GM12878 (cell line): ENCODE results near the gene ELK3. TPM values are rescaled to one million over a fixed set of nuclear protein-coding genes. Genes with fewer than 3 reads are reported as not detected.

Experiments used
- ATAC-seq: fragments of 200-7000 bp; cut with Tn5 transposase; 3 replicates; pipeline ENCODE4 v1.9.1; 2020; ENCODE audit warnings: mild to moderate bottlenecking, moderate library complexity
- BruUV-seq: library from RNA; stranded (reverse); fragments of 400-500 nt; replicated peaks from 2 replicates; lab custom pipeline; 2021; lab: Mats Ljungman, UMichigan
- CTCF ChIA-PET: fragments of 300-600 bp; sonication (Branson Sonifier 250); formaldehyde crosslinking; extraction: SDS; loops from one replicate; lab custom pipeline; 2021; ENCODE audit warnings: inconsistent platforms; lab: Yijun Ruan, JAX
- POLR2A ChIA-PET: fragments of 350-600 bp; formaldehyde crosslinking; extraction: SDS; loops from one replicate; lab custom pipeline; 2021; ENCODE audit warnings: inconsistent platforms; lab: Charles Lee
- RAD21 ChIA-PET: fragments of 300-600 bp; sonication (Branson Sonifier 250); formaldehyde crosslinking; loops from one replicate; lab custom pipeline; 2023; ENCODE audit warnings: antibody characterized with exemption; ENCODE audit not compliant: unreplicated experiment; lab: Charles Lee
- SMC1A ChIA-PET: fragments of 300-600 bp; sonication (Branson Sonifier 250); formaldehyde crosslinking; loops from one replicate; lab custom pipeline; 2023; ENCODE audit not compliant: unreplicated experiment, uncharacterized antibody; lab: Charles Lee
- DNase-seq: peaks from one replicate; pipeline ENCODE4 v3.0.0-alpha.2; 2011; ENCODE audit warnings: low read depth, low spot score
- FAIRE-seq: peaks from 3 replicates; lab custom pipeline; 2011; peaks lifted over from hg19 to GRCh38; lab: Jason Lieb, UNC
- H2AFZ ChIP-seq: 2 replicates; pipeline ENCODE4 v1.6.0; 2011; ENCODE audit warnings: low read depth, low read length, control low read depth; ENCODE audit not compliant: control insufficient read depth
- H3K27ac ChIP-seq: 2 replicates; pipeline ENCODE4 v1.5.1; 2011; ENCODE audit warnings: control low read depth; ENCODE audit not compliant: control insufficient read depth, insufficient read depth
- H3K27me3 ChIP-seq, 2 experiments: replicated peaks in 1 of 2; 2 replicates each; pipeline versions ENCODE4 v1.6.0 to v1.6.1; 2011; ENCODE audit warnings: low read length in 1 of 2; ENCODE audit not compliant: control insufficient read depth in 2 of 2, insufficient read depth in 2 of 2
- H3K36me3 ChIP-seq, 2 experiments: 2 replicates each; pipeline ENCODE4 v1.5.1; 2011; ENCODE audit warnings: low read length in 1 of 2; ENCODE audit not compliant: control insufficient read depth in 2 of 2, insufficient read depth in 2 of 2
- H3K4me1 ChIP-seq: 2 replicates; pipeline ENCODE4 v1.6.1; 2011; ENCODE audit warnings: mild to moderate bottlenecking, low read length, moderate library complexity, mixed read lengths; ENCODE audit not compliant: control insufficient read depth, insufficient read depth
- H3K4me2 ChIP-seq: 2 replicates; pipeline ENCODE4 v1.6.0; 2011; ENCODE audit warnings: control low read depth; ENCODE audit not compliant: control insufficient read depth, insufficient read depth
- H3K4me3 ChIP-seq: fragments of 200-600 bp; sonication (generic); 2 replicates; pipeline ENCODE4 v1.5.1; 2016
- H3K79me2 ChIP-seq: 2 replicates; pipeline ENCODE4 v1.6.0; 2011; ENCODE audit warnings: low read length; ENCODE audit not compliant: control insufficient read depth, insufficient read depth
- H3K9ac ChIP-seq: 2 replicates; pipeline ENCODE4 v1.8.0; 2011; ENCODE audit warnings: low read length, control low read depth, mixed read lengths; ENCODE audit not compliant: control insufficient read depth, insufficient read depth
- H3K9me3 ChIP-seq: replicated peaks from 3 replicates; pipeline ENCODE4 v1.5.1; 2011; ENCODE audit warnings: mild to moderate bottlenecking, low read length; ENCODE audit not compliant: control insufficient read depth, insufficient read depth
- H4K20me1 ChIP-seq: 2 replicates; pipeline ENCODE4 v1.6.0; 2011; ENCODE audit not compliant: control insufficient read depth, insufficient read depth
- CBX5 ChIP-seq: sonication (generic); IDR thresholded peaks from 2 replicates; pipeline ENCODE4 v1.6.1; 2016; ENCODE audit warnings: low read depth, moderate library complexity, mild to moderate bottlenecking, inconsistent platforms
- DPF2 ChIP-seq: fragments of 450-650 bp; IDR thresholded peaks from 2 replicates; pipeline ENCODE4 v1.6.1; 2017; ENCODE audit warnings: mild to moderate bottlenecking
- HDAC6 ChIP-seq: fragments of 200-600 bp; sonication (generic); IDR thresholded peaks from one replicate; pipeline ENCODE4 v1.8.0; 2017; ENCODE audit warnings: antibody characterized with exemption; ENCODE audit not compliant: unreplicated experiment
- JUNB ChIP-seq: IDR thresholded peaks from 2 replicates; pipeline ENCODE4 v1.6.1; 2016; ENCODE audit warnings: antibody characterized with exemption, mild to moderate bottlenecking
- JUND ChIP-seq: IDR thresholded peaks from 2 replicates; pipeline ENCODE4 v1.6.1; 2012; ENCODE audit warnings: low read depth, mild to moderate bottlenecking, low read length, improper control_type of control experiment, moderate library complexity
- NBN ChIP-seq: fragments of 450-650 bp; IDR thresholded peaks from 2 replicates; pipeline ENCODE4 v1.6.1; 2016
- NR2F1 ChIP-seq: fragments of 450-650 bp; conservative IDR thresholded peaks from 2 replicates; pipeline ENCODE4 v1.6.1; 2017; ENCODE audit warnings: mild to moderate bottlenecking
- PAX8 ChIP-seq: fragments of 450-650 bp; IDR thresholded peaks from 2 replicates; pipeline ENCODE4 v1.6.1; 2017; ENCODE audit warnings: mild to moderate bottlenecking, moderate library complexity
- POLR2A ChIP-seq: IDR thresholded peaks from 2 replicates; pipeline ENCODE4 v1.6.1; 2011; ENCODE audit warnings: low read depth, mild to moderate bottlenecking, low read length
- REST ChIP-seq: IDR thresholded peaks from 2 replicates; pipeline ENCODE4 v1.6.1; 2012; ENCODE audit warnings: mild to moderate bottlenecking, low read depth, low read length
- TBL1XR1 ChIP-seq: IDR thresholded peaks from 2 replicates; pipeline ENCODE4 v1.6.1; 2012; ENCODE audit warnings: low read depth, low read length, improper control_type of control experiment
- TCF3 ChIP-seq: IDR thresholded peaks from 2 replicates; pipeline ENCODE4 v1.6.1; 2012; ENCODE audit warnings: low read depth, mild to moderate bottlenecking, low read length, borderline replicate concordance; ENCODE audit not compliant: insufficient read depth
- ZBED1 ChIP-seq: IDR thresholded peaks from 2 replicates; pipeline ENCODE4 v1.6.1; 2016; ENCODE audit warnings: borderline replicate concordance
- WGBS: methylation state at CpG from one replicate; pipeline ENCODE4 v1.1.6; 2016; ENCODE audit warnings: low lambda C conversion rate; ENCODE audit not compliant: insufficient replicate concordance, insufficient coverage; ENCODE audit errors: missing lambda C conversion rate; 5-methylcytosine and 5-hydroxymethylcytosine counted together
- in situ Hi-C: fragments of 300-500 bp; cut with MboI; formaldehyde crosslinking; loops from 9 replicates; pipeline ENCODE4 v1.14.3; 2018; ENCODE audit warnings: mixed read lengths
- intact Hi-C: fragments of 100-400 bp; cut with micrococcal nuclease; formaldehyde crosslinking; loops from one replicate; pipeline ENCODE4 v1.14.2; 2022; ENCODE audit not compliant: unreplicated experiment
- polyA plus RNA-seq, 11 experiments: library from polyadenylated mRNA; depleted of rRNA in 4 of 11; unstranded in 6 of 11; stranded (reverse) in 5 of 11; fragments of >200 nt; fragmentation: Nextera tagmentation in 4 of 11; fragmentation: Illumina TruSeq in 1 of 11; extraction: Ambion mirVana in 4 of 11; extraction: Trizol in 1 of 11; gene quantifications; 1 replicate in 1 of 11; 2 replicates in 10 of 11; pipeline versions ENCODE4 v1.2.1 to v1.2.3, GENCODE V29; 2011 to 2016; ENCODE audit warnings: inconsistent platforms in 2 of 11, missing spikeins in 2 of 11, low read depth in 1 of 11
- total RNA-seq, 4 experiments: library from RNA; depleted of rRNA in 3 of 4; stranded (reverse); fragments of >200 nt in 3 of 4; fragmentation: Illumina TruSeq in 1 of 4; extraction: Trizol in 1 of 4; gene quantifications; 2 replicates each; pipeline versions ENCODE4 v1.2.1 to v1.2.3, GENCODE V29; 2013 to 2021
- TF ChIP-seq, protein P1 (sequence below), 3 experiments: IDR thresholded peaks in 2 of 3; conservative IDR thresholded peaks in 1 of 3; 2 replicates each; pipeline ENCODE4 v1.5.1; 2011; ENCODE audit warnings: low read depth in 3 of 3, low read length in 3 of 3, mild to moderate bottlenecking in 3 of 3, control low read depth in 2 of 3, moderate library complexity in 2 of 3, inconsistent platforms in 1 of 3, mixed read lengths in 1 of 3; ENCODE audit not compliant: control insufficient read depth in 2 of 3, insufficient read depth in 1 of 3; ENCODE audit errors: extremely low read depth in 1 of 3
- TF ChIP-seq, protein P2 (sequence below): IDR thresholded peaks from 2 replicates; pipeline ENCODE4 v1.6.1; 2011; ENCODE audit warnings: borderline replicate concordance, low read depth, mild to moderate bottlenecking, moderate library complexity, low read length; ENCODE audit not compliant: insufficient read depth, poor library complexity, severe bottlenecking

ELK3 gene
- total and polyA plus RNA-seq, 10 of the 15 experiments (the other 5 are each of a cell fraction or from before 2014, with no cell fraction given): 0.37 to 4.8 (median 0.88) TPM

DNA sequence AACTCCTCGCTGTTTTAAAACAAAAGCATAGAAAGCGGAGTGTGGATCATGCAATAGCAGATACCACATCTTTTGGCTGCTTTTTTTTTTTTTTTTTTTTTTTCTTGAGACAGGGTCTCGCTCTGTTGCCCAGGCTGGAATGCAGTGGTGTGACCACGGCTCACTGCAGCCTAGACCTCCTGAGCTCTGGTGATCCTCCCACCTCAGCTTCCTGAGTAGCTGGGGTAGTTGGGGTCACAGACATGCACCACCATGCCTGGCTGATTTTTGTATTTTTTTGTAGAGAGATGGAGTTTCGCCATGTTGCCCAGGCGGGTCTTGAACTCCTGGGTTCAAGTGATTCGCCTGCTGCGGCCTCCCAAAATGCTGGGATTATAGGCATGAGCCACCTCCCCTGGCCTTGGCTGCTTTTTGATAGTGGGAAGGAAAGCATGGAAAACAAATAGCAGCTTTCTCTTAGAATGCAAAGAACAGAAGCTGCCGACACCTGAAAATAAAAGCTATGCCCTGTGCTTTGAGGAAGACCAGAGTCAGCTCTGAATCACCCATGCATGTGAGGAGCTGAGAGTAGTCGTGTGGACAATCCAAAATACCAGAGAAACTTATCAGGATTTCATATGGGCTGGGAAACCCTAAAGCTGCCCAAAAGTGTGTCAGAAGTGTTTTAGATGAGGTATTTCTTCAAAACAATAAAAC, 3.6 kb upstream of the ELK3 start:
- peaks cover 26% of the 10 kb centered on the region for H3K4me1 ChIP-seq
- ChIA-PET RAD21 (interaction anchor here (0.5 to 2.1 kb wide), 5 partner anchors 25 to 326 kb away, joined by 3 to 12 read pairs (median 3); no protein-coding TSS in a partner anchor), POLR2A (no interaction called here), CTCF (interaction anchor here (0.7 to 2.1 kb wide), 3 partner anchors 24 to 473 kb away, joined by 3 to 9 read pairs (median 5); no protein-coding TSS in a partner anchor), SMC1A (interaction anchor here (0.9 to 1.5 kb wide), 6 partner anchors 9 to 123 kb away, joined by 3 to 4 read pairs (median 3); no protein-coding TSS in a partner anchor)
- 18% methylated on average over 8 of the region's 10 CpGs for WGBS
- BruUV-seq: no TSS peak
- H4K20me1 ChIP-seq: no peaks in the 10 kb centered on the region
- intact Hi-C loops (no loop called here), in situ Hi-C loops (no loop called here)
- H3K27me3 ChIP-seq: peaks cover 5 to 6% of the 10 kb centered on the region in 2 experiments
- peak overlapping the region; percentile 38; the same call in 1 of the 2 replicates for H3K4me2 ChIP-seq
- H3K27ac ChIP-seq: no peak overlapping the region
- ATAC-seq (no peak), DNase-seq (no peak), FAIRE-seq (peak; percentile 35)
- H3K36me3 ChIP-seq: no peaks in the 10 kb centered on the region
- no peak overlapping the region; the same call in none of the 2 replicates for H2AFZ ChIP-seq
- H3K9me3 ChIP-seq: peaks cover 2% of the 10 kb centered on the region; the same call in 2 of the 3 replicates
- no peak overlapping the region for H3K9ac ChIP-seq
- TF ChIP-seq NBN (no peak), JUND (no peak), CBX5 (no peak), TBL1XR1 (no peak), DPF2 (no peak), HDAC6 (no peak), ZBED1 (no peak), REST (no peak), TCF3 (no peak), JUNB (no peak), PAX8 (no peak), POLR2A (no peak), NR2F1 (no peak)
- TF ChIP-seq, protein P1, sequence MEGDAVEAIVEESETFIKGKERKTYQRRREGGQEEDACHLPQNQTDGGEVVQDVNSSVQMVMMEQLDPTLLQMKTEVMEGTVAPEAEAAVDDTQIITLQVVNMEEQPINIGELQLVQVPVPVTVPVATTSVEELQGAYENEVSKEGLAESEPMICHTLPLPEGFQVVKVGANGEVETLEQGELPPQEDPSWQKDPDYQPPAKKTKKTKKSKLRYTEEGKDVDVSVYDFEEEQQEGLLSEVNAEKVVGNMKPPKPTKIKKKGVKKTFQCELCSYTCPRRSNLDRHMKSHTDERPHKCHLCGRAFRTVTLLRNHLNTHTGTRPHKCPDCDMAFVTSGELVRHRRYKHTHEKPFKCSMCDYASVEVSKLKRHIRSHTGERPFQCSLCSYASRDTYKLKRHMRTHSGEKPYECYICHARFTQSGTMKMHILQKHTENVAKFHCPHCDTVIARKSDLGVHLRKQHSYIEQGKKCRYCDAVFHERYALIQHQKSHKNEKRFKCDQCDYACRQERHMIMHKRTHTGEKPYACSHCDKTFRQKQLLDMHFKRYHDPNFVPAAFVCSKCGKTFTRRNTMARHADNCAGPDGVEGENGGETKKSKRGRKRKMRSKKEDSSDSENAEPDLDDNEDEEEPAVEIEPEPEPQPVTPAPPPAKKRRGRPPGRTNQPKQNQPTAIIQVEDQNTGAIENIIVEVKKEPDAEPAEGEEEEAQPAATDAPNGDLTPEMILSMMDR (IDR thresholded peaks at IDR 0.05 in 2 of 3, conservative IDR thresholded peaks at IDR 0.05 in 1 of 3; ENCODE audit: control insufficient read depth in 2 of 3, extremely low read depth in 1 of 3, insufficient read depth in 1 of 3, low read depth in 3 of 3, low read length in 3 of 3): no peak
- TF ChIP-seq, protein P2, sequence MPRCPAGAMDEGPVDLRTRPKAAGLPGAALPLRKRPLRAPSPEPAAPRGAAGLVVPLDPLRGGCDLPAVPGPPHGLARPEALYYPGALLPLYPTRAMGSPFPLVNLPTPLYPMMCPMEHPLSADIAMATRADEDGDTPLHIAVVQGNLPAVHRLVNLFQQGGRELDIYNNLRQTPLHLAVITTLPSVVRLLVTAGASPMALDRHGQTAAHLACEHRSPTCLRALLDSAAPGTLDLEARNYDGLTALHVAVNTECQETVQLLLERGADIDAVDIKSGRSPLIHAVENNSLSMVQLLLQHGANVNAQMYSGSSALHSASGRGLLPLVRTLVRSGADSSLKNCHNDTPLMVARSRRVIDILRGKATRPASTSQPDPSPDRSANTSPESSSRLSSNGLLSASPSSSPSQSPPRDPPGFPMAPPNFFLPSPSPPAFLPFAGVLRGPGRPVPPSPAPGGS: no peak
- peak overlapping the region; percentile 24; the same call in 1 of the 2 replicates for H3K4me3 ChIP-seq
- H3K79me2 ChIP-seq: peaks cover 3% of the 10 kb centered on the region; the same call in 1 of the 2 replicates
